ENCODE results near the gene ARRB1. TPM values are rescaled to one million over a fixed set of nuclear protein-coding genes. Genes with fewer than 3 reads are reported as not detected.
A peak's percentile ranks its signal among the peaks of the same experiment; 100 is the strongest.

ARRB1 gene
- total and polyA plus RNA-seq, 2 of the 13 experiments (the other 11 are each of a cell fraction or from before 2014, with no cell fraction given), result 22.5 to 35.7 TPM

- TF ChIP-seq REST (IDR thresholded peaks at IDR 0.05; ENCODE audit: borderline replicate concordance in 1 of 2, low read depth in 1 of 2, low read length in 2 of 2), result 0 out of 4 replicates have a peak, but pooled peaks of 1 of the 2 experiments have one; percentile 10
- no peak for TF ChIP-seq PAF1 (CRISPR knock-in tag; IDR thresholded peaks at IDR 0.05)
- no peak for TF ChIP-seq ZNF3 (CRISPR knock-in tag; IDR thresholded peaks at IDR 0.05)
- peak; percentile 82 for TF ChIP-seq FOXA1 (IDR thresholded peaks at IDR 0.05)
- TF ChIP-seq FOXA1 (CRISPR knock-in tag; IDR thresholded peaks at IDR 0.05), result peak; percentile 88
- TF ChIP-seq XRCC5 (optimal IDR thresholded peaks at IDR 0.05; ENCODE audit: low read length), result no peak
- peak; percentile 19 for TF ChIP-seq ASH2L (IDR thresholded peaks at IDR 0.05; ENCODE audit: insufficient read length, low read depth, low read length)
- no peak for TF ChIP-seq ZNF816 (CRISPR knock-in tag; IDR thresholded peaks at IDR 0.05; ENCODE audit: borderline replicate concordance)
- TF ChIP-seq RCOR2 (CRISPR knock-in tag; IDR thresholded peaks at IDR 0.05), result no peak
- no peak for TF ChIP-seq ZNF446 (CRISPR knock-in tag; IDR thresholded peaks at IDR 0.05)
- TF ChIP-seq ZBTB25 (CRISPR knock-in tag; IDR thresholded peaks at IDR 0.05), result no peak
- no peak for TF ChIP-seq AHR (CRISPR knock-in tag; IDR thresholded peaks at IDR 0.05)
- no peak for TF ChIP-seq BRD4 (CRISPR knock-in tag; IDR thresholded peaks at IDR 0.05)
- no peak for TF ChIP-seq ZNF253 (CRISPR knock-in tag; IDR thresholded peaks at IDR 0.05; ENCODE audit: borderline replicate concordance)
- TF ChIP-seq ZNF501 (CRISPR knock-in tag; IDR thresholded peaks at IDR 0.05), result 0 out of 2 replicates have a peak, but pooled peaks have one; percentile 33
- peak; percentile 91 for TF ChIP-seq HNF1B (CRISPR knock-in tag; IDR thresholded peaks at IDR 0.05)
- peak; percentile 26; the same call in 1 of the 2 replicates for TF ChIP-seq MEIS2 (CRISPR knock-in tag; IDR thresholded peaks at IDR 0.05)
- no peak for TF ChIP-seq ZMYM2 (CRISPR knock-in tag; IDR thresholded peaks at IDR 0.05)
- TF ChIP-seq NR2F6 (IDR thresholded peaks at IDR 0.05), result no peak
- TF ChIP-seq NR2F6 (CRISPR knock-in tag; IDR thresholded peaks at IDR 0.05), result peak; percentile 58; the same call in 1 of the 2 replicates
- no peak for TF ChIP-seq ETV6 (CRISPR knock-in tag; conservative IDR thresholded peaks at IDR 0.05)
- TF ChIP-seq NKX3-1 (CRISPR knock-in tag; IDR thresholded peaks at IDR 0.05), result no peak
- TF ChIP-seq GABPA (IDR thresholded peaks at IDR 0.05; ENCODE audit: low read depth, low read length), result peak; percentile 46
- peak; percentile 86 for TF ChIP-seq GABPA (CRISPR knock-in tag; IDR thresholded peaks at IDR 0.05; ENCODE audit: low read depth)
- 0 out of 2 replicates have a peak, but pooled peaks have one; percentile 22 for TF ChIP-seq SMAD3 (CRISPR knock-in tag; IDR thresholded peaks at IDR 0.05)
- 0 out of 2 replicates have a peak, but pooled peaks have one; percentile 24 for TF ChIP-seq ZNF792 (CRISPR knock-in tag; IDR thresholded peaks at IDR 0.05)
- TF ChIP-seq ZNF282 (IDR thresholded peaks at IDR 0.05; ENCODE audit: partially characterized antibody), result no peak
- TF ChIP-seq TOPORS (CRISPR knock-in tag; IDR thresholded peaks at IDR 0.05), result no peak
- TF ChIP-seq KLF13 (CRISPR knock-in tag; IDR thresholded peaks at IDR 0.05), result no peak
- TF ChIP-seq TEAD2 (CRISPR knock-in tag; IDR thresholded peaks at IDR 0.05), result no peak
- no peak for TF ChIP-seq MATR3 (CRISPR knock-in tag; IDR thresholded peaks at IDR 0.05)
Measured at GRCh38 chr11:75323609-75324008, 27.9 kb downstream of the ARRB1 start (continued).
